ENCODE results near the gene TNFRSF9.
"Not testable (repeated sequence)": the region's sequence is repeated elsewhere in the genome, so short reads cannot be mapped to it uniquely, and the experiment has no call there.

Gene TNFRSF9

GRCh38 chr1:7930645-7931445, 9.8 kb downstream of the TNFRSF9 start:
- no peak overlapping the region for H3K4me3 ChIP-seq (ENCODE audit: low read depth, low read length)
- TF ChIP-seq, protein P1, sequence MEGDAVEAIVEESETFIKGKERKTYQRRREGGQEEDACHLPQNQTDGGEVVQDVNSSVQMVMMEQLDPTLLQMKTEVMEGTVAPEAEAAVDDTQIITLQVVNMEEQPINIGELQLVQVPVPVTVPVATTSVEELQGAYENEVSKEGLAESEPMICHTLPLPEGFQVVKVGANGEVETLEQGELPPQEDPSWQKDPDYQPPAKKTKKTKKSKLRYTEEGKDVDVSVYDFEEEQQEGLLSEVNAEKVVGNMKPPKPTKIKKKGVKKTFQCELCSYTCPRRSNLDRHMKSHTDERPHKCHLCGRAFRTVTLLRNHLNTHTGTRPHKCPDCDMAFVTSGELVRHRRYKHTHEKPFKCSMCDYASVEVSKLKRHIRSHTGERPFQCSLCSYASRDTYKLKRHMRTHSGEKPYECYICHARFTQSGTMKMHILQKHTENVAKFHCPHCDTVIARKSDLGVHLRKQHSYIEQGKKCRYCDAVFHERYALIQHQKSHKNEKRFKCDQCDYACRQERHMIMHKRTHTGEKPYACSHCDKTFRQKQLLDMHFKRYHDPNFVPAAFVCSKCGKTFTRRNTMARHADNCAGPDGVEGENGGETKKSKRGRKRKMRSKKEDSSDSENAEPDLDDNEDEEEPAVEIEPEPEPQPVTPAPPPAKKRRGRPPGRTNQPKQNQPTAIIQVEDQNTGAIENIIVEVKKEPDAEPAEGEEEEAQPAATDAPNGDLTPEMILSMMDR (IDR thresholded peaks at IDR 0.05; ENCODE audit: low read depth, low read length) = no peak

- H3K4me3 ChIP-seq (ENCODE audit: low read depth, low read length) = no peak overlapping the region
- TF ChIP-seq, protein P1 (IDR thresholded peaks at IDR 0.05; ENCODE audit: low read depth, low read length) = no peak
These were observed 11.0 kb downstream of the TNFRSF9 start for GRCh38 chr1:7929637-7930036.

DNA sequence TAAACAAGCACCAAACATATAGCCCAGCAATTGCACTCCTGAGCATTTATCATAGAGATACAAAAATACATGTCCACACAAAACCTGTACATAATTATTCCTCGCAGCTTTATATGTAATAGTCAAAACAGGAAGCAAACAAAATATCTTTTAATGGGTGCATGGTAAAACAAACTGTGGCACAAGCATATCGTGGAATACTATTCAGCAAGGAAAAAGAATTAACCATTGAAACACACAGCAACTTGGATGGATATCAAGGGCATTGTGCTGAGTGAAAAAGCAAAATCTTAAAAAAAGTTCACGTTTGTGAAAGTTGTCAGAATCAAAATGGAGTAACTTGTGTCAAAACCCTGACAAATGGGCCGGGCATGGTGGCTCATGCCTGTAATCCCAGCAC, 12.4 kb downstream of the TNFRSF9 start:
- TF ChIP-seq, protein P1 (IDR thresholded peaks at IDR 0.05; ENCODE audit: low read depth, low read length) = no peak

DNA sequence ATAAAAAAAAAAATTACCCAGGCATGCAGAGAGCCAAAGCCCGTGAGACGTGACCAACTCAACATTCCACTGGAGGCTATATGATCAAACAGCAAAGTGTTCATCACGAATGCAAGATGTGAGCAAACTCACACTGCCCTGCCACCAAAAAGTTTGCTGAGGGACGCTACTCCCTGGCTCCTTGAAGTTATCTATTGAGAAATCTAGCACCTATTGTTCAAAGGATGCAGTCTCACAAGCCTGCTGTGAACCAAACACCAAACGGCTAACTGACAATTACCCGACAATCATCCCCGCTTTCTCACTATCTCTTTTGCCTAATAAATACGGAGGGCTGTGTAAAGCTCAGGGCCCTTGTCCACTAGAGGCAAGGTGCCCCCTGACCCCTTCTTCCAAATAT, 13.6 kb downstream of the TNFRSF9 start:
- not testable (repeated sequence) for H3K4me3 ChIP-seq (ENCODE audit: low read depth, low read length)

More for the DNA sequence above, 12.4 kb downstream of the TNFRSF9 start:
- H3K4me3 ChIP-seq (ENCODE audit: low read depth, low read length) = no peak overlapping the region

DNA sequence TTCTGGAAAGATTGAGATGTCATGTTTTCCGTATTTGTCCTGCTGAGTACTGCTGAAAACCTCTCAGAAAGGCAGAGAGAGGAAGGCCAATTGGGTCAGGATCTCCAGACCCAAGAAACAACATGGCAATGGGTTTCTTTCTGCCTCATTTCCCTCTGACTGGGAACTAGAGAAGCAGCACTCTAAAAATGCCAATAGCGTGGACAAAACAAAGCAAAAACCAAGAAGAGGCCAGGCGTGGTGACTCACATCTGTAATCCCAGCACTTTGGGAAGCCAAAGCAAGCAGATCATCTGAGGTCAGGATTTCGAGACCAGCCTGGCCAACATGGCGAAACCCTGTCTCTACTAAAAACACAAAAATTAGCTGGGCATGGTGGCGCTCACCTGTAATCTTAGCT, 18.3 kb downstream of the TNFRSF9 start:
- H3K4me3 ChIP-seq (ENCODE audit: low read depth, low read length) = no peak overlapping the region
- TF ChIP-seq, protein P1 (IDR thresholded peaks at IDR 0.05; ENCODE audit: low read depth, low read length) = no peak

GRCh38 chr1:7921796-7922195, 18.8 kb downstream of the TNFRSF9 start:
- no peak overlapping the region for H3K4me3 ChIP-seq (ENCODE audit: low read depth, low read length)
- TF ChIP-seq, protein P1 (IDR thresholded peaks at IDR 0.05; ENCODE audit: low read depth, low read length) = no peak

- no peak overlapping the region for H3K4me3 ChIP-seq (ENCODE audit: low read depth, low read length)
- TF ChIP-seq, protein P1 (IDR thresholded peaks at IDR 0.05; ENCODE audit: low read depth, low read length) = no peak
These were observed 20.8 kb downstream of the TNFRSF9 start for GRCh38 chr1:7919880-7920279.

DNA sequence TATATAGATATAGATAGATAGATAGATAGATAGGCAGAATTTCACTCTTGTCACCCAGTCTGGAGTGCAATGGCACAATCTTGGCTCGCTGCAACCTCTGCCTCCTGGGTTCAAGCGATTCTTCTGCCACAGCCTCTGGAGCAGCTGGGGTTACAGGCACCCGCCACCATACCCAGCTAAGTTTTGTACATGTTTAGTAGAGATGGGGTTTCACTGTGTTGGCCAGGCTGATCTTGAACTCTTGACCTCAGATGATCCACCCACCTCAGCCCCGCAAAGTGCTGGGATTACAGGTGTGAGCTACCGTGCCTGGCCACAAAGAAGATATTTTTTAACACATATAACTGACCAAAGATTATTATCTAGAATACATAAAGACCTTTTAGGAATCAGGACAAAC, 22.7 kb downstream of the TNFRSF9 start:
- not testable (repeated sequence) for H3K4me3 ChIP-seq (ENCODE audit: low read depth, low read length)

Data from WI38 (cell line).